Limb (tissue), 2 donors: Measurements from ENCODE around the gene HOXA13.

Experiments used
- DNase-seq, 2 donors: peaks; one replicate each; pipeline ENCODE4 v3.0.0-alpha.2; 2016; ENCODE audit errors: extremely low spot score in 2 of 2

The HOXA13 gene

GRCh38 chr7:27182861-27183681, 16.8 kb downstream of the HOXA13 start:
- peak in 1 of 2 donors; percentile 62 for DNase-seq

- DNase-seq = peak in 1 of 2 donors; percentile 46
These were observed 17.5 kb downstream of the HOXA13 start for GRCh38 chr7:27182285-27182841.

GRCh38 chr7:27181795-27182275, 18.1 kb downstream of the HOXA13 start:
- peak; percentile 1 to 38 for DNase-seq

GRCh38 chr7:27180431-27181420, 19.2 kb downstream of the HOXA13 start:
- DNase-seq = peak in 1 of 2 donors; percentile 54

GRCh38 chr7:27179503-27180430, 20.1 kb downstream of the HOXA13 start:
- DNase-seq = peak; percentile 89 to 93

GRCh38 chr7:27179030-27179429, 20.9 kb downstream of the HOXA13 start:
- DNase-seq = peak in 1 of 2 donors; percentile 47

- peak in 1 of 2 donors; percentile 45 for DNase-seq
These were observed 21.5 kb downstream of the HOXA13 start for GRCh38 chr7:27178366-27178765.

- DNase-seq = peak in 1 of 2 donors; percentile 39
These were observed 22.0 kb downstream of the HOXA13 start for GRCh38 chr7:27177795-27178320.

- peak in 1 of 2 donors; percentile 55 for DNase-seq
These were observed 22.7 kb downstream of the HOXA13 start for GRCh38 chr7:27176962-27177794.

- no peak for DNase-seq
These were observed 23.4 kb downstream of the HOXA13 start for GRCh38 chr7:27176524-27176845.

- DNase-seq = peak in 1 of 2 donors; percentile 57
These were observed 24.0 kb downstream of the HOXA13 start for GRCh38 chr7:27175626-27176523.

GRCh38 chr7:27174874-27175625, 24.8 kb downstream of the HOXA13 start:
- peak in 1 of 2 donors; percentile 60 for DNase-seq

- peak; percentile 80 to 87 for DNase-seq
These were observed 25.7 kb downstream of the HOXA13 start, which contains the start of gene HOXA10 for GRCh38 chr7:27173956-27174873. Gene HOXA10, minus strand, starts transcription at chr7:27174320. Its CDS starts 14 bp downstream, at chr7:27174306.

- no peak for DNase-seq
These were observed 26.4 kb downstream of the HOXA13 start for GRCh38 chr7:27173511-27173955.

GRCh38 chr7:27172823-27173510, 26.9 kb downstream of the HOXA13 start:
- peak in 1 of 2 donors; percentile 78 for DNase-seq
